H9 (cell line): ENCODE measurements around the gene STXBP6. TPM values are rescaled to one million over a fixed set of nuclear protein-coding genes. Genes with fewer than 3 reads are reported as not detected.

Experiments
- DNase-seq: peaks from one replicate; pipeline ENCODE4 v3.0.0-alpha.2; 2017
- H2AFZ ChIP-seq: one replicate; pipeline ENCODE4 v1.6.1; 2013; ENCODE audit warnings: mild to moderate bottlenecking, low read length, control low read depth, moderate library complexity
- H2AK5ac ChIP-seq: 2 replicates; pipeline ENCODE4 v1.6.1; 2013; ENCODE audit warnings: low read length, control low read depth, mixed read lengths; ENCODE audit not compliant: insufficient read length
- H2BK120ac ChIP-seq: one replicate; pipeline ENCODE4 v1.6.1; 2013; ENCODE audit warnings: low read depth, mild to moderate bottlenecking, low read length, control low read depth, inconsistent platforms; ENCODE audit not compliant: poor library complexity, severe bottlenecking
- H2BK12ac ChIP-seq: 2 replicates; pipeline ENCODE4 v1.6.1; 2013; ENCODE audit warnings: low read length, control low read depth, mixed read lengths, low read depth; ENCODE audit not compliant: insufficient read length
- H2BK15ac ChIP-seq: 2 replicates; pipeline ENCODE4 v1.6.1; 2013; ENCODE audit warnings: low read depth, low read length, control low read depth
- H2BK20ac ChIP-seq: one replicate; pipeline ENCODE4 v1.6.1; 2013; ENCODE audit warnings: low read depth, mild to moderate bottlenecking, low read length, control low read depth, inconsistent platforms; ENCODE audit not compliant: poor library complexity, severe bottlenecking
- H2BK5ac ChIP-seq: 2 replicates; pipeline ENCODE4 v1.6.1; 2013; ENCODE audit warnings: low read length, control low read depth, mixed read lengths; ENCODE audit not compliant: insufficient read length
- H3K14ac ChIP-seq: 2 replicates; pipeline ENCODE4 v1.6.1; 2013; ENCODE audit warnings: low read length, control low read depth; ENCODE audit not compliant: insufficient read depth
- H3K18ac ChIP-seq: 2 replicates; pipeline ENCODE4 v1.6.1; 2013; ENCODE audit warnings: low read depth, mild to moderate bottlenecking, mixed read lengths, low read length, control low read depth; ENCODE audit not compliant: insufficient read length
- H3K23ac ChIP-seq: 2 replicates; pipeline ENCODE4 v1.6.1; 2013; ENCODE audit warnings: low read length, control low read depth, mixed read lengths, low read depth; ENCODE audit not compliant: insufficient read length
- H3K23me2 ChIP-seq: 2 replicates; pipeline ENCODE4 v1.6.1; 2013; ENCODE audit warnings: low read depth, mild to moderate bottlenecking, mixed read lengths, low read length, control low read depth; ENCODE audit not compliant: insufficient read length, poor library complexity, severe bottlenecking
- H3K27ac ChIP-seq: 2 replicates; pipeline ENCODE4 v1.5.1; 2013; ENCODE audit warnings: low read length, control low read depth, mixed read lengths, low read depth; ENCODE audit not compliant: insufficient read length
- H3K27me3 ChIP-seq: 2 replicates; pipeline ENCODE4 v1.6.1; 2013; ENCODE audit warnings: low read length, control low read depth, inconsistent platforms; ENCODE audit not compliant: insufficient read depth
- H3K4ac ChIP-seq: 2 replicates; pipeline ENCODE4 v1.6.1; 2013; ENCODE audit warnings: low read depth, mild to moderate bottlenecking, control low read depth, inconsistent platforms, low read length, moderate library complexity
- H3K4me1 ChIP-seq: 2 replicates; pipeline ENCODE4 v1.6.1; 2013; ENCODE audit warnings: low read length, control low read depth, inconsistent platforms; ENCODE audit not compliant: insufficient read depth
- H3K4me2 ChIP-seq: 2 replicates; pipeline ENCODE4 v1.6.1; 2013; ENCODE audit warnings: low read length, control low read depth, mixed read lengths; ENCODE audit not compliant: insufficient read length, insufficient read depth
- H3K56ac ChIP-seq: 2 replicates; pipeline ENCODE4 v1.6.1; 2013; ENCODE audit warnings: low read depth, mild to moderate bottlenecking, mixed read lengths, low read length, control low read depth; ENCODE audit not compliant: insufficient read length
- H3K79me1 ChIP-seq: 2 replicates; pipeline ENCODE4 v1.6.1; 2013; ENCODE audit warnings: low read depth, mild to moderate bottlenecking, moderate library complexity, low read length, control low read depth, inconsistent platforms; ENCODE audit not compliant: insufficient read depth, poor library complexity, severe bottlenecking
- H3K79me2 ChIP-seq: 2 replicates; pipeline ENCODE4 v1.6.1; 2013; ENCODE audit warnings: low read length, control low read depth, inconsistent platforms; ENCODE audit not compliant: insufficient read depth
- H3K9ac ChIP-seq: 2 replicates; pipeline ENCODE4 v1.6.1; 2013; ENCODE audit warnings: low read length, control low read depth, mixed read lengths; ENCODE audit not compliant: insufficient read length; ENCODE audit errors: extremely low read depth
- H3K9me3 ChIP-seq: one replicate; pipeline ENCODE4 v1.6.1; 2013; ENCODE audit warnings: low read depth, low read length, inconsistent platforms; ENCODE audit not compliant: control insufficient read depth
- H3T11ph ChIP-seq: one replicate; pipeline ENCODE4 v1.6.1; 2013; ENCODE audit warnings: mild to moderate bottlenecking, low read length, control low read depth, inconsistent platforms
- H4K20me1 ChIP-seq: one replicate; pipeline ENCODE4 v1.6.1; 2013; ENCODE audit not compliant: control insufficient read depth, insufficient read length, insufficient read depth
- H4K5ac ChIP-seq: 2 replicates; pipeline ENCODE4 v1.6.1; 2013; ENCODE audit warnings: low read depth, mild to moderate bottlenecking, mixed read lengths, low read length, control low read depth; ENCODE audit not compliant: insufficient read length
- H4K8ac ChIP-seq: replicated peaks from 2 replicates; pipeline ENCODE4 v1.6.1; 2013; ENCODE audit warnings: low read length, control low read depth, mixed read lengths, low read depth; ENCODE audit not compliant: insufficient read length
- H4K91ac ChIP-seq: 2 replicates; pipeline ENCODE4 v1.6.1; 2013; ENCODE audit warnings: low read depth, mild to moderate bottlenecking, moderate library complexity, mixed read lengths, low read length, control low read depth; ENCODE audit not compliant: insufficient read length
- H3K27ac Mint-ChIP-seq, 3 experiments: 2 replicates in 2 of 3; 3 replicates in 1 of 3; pipeline ENCODE4 v1.8.0; 2020 to 2021; ENCODE audit warnings: mixed read lengths in 3 of 3, mild to moderate bottlenecking in 1 of 3, moderate library complexity in 1 of 3
- H3K27me3 Mint-ChIP-seq: 2 replicates; pipeline ENCODE4 v1.8.0; 2021; ENCODE audit warnings: low read depth, mild to moderate bottlenecking, moderate library complexity, mixed read lengths
- H3K36me3 Mint-ChIP-seq, 3 experiments: 2 replicates in 2 of 3; 3 replicates in 1 of 3; pipeline ENCODE4 v1.8.0; 2020 to 2021; ENCODE audit warnings: low read depth in 3 of 3, mixed read lengths in 3 of 3; ENCODE audit not compliant: insufficient read depth in 1 of 3
- H3K4me1 Mint-ChIP-seq, 2 experiments: 2 replicates each; pipeline ENCODE4 v1.8.0; 2020; ENCODE audit warnings: mixed read lengths in 2 of 2
- H3K4me3 Mint-ChIP-seq, 2 experiments: 2 replicates in 1 of 2; 3 replicates in 1 of 2; pipeline ENCODE4 v1.8.0; 2020 to 2021; ENCODE audit warnings: mild to moderate bottlenecking in 2 of 2, mixed read lengths in 2 of 2, moderate library complexity in 1 of 2
- H3K9me3 Mint-ChIP-seq, 2 experiments: 2 replicates in 1 of 2; 3 replicates in 1 of 2; pipeline ENCODE4 v1.8.0; 2020; ENCODE audit warnings: mild to moderate bottlenecking in 2 of 2, mixed read lengths in 2 of 2, moderate library complexity in 1 of 2
- CTCF ChIP-seq: fragments of 200-600 bp; sonication (generic); conservative IDR thresholded peaks from 3 replicates; pipeline ENCODE4 v1.8.0; 2021; ENCODE audit warnings: antibody characterized with exemption, mild to moderate bottlenecking
- WGBS: extraction: QIAGEN DNeasy Blood & Tissue Kit; methylation state at CpG from one replicate; pipeline ENCODE4 v1.1.7; 2013; ENCODE audit warnings: missing lambda C conversion rate, low lambda C conversion rate, mixed read lengths; ENCODE audit not compliant: insufficient read length; ENCODE audit errors: extremely low coverage; 5-methylcytosine and 5-hydroxymethylcytosine counted together
- total RNA-seq: library from RNA; stranded (reverse); gene quantifications from 2 replicates; pipeline ENCODE4 v1.2.1, GENCODE V29; 2021

The STXBP6 gene
- total RNA-seq, 1 experiment from 2014 or later: 3.6 TPM

GRCh38 chr14:24844011-24844410 lies 205.9 kb downstream of the STXBP6 start:
- Histone ChIP-seq H2BK5ac (no peak overlapping the region), H2BK15ac (no peak overlapping the region), H3K18ac (no peak overlapping the region), H2BK20ac (no peak overlapping the region), H3K23ac (no peak overlapping the region), H3K79me1 (no peaks in the 10 kb centered on the region), H3K4me1 (no peaks in the 10 kb centered on the region), H2AK5ac (no peak overlapping the region), H3K56ac (no peak overlapping the region), H4K5ac (no peak overlapping the region), H4K91ac (no peak overlapping the region), H3K9me3 (no peaks in the 10 kb centered on the region), H3K9ac (no peak overlapping the region), H2BK120ac (no peak overlapping the region), H3K4me2 (no peak overlapping the region), H2BK12ac (no peak overlapping the region), H3K14ac (no peak overlapping the region), H3K23me2 (no peaks in the 10 kb centered on the region), H3K79me2 (no peaks in the 10 kb centered on the region), H3K4ac (no peak overlapping the region), H3K27me3 (no peaks in the 10 kb centered on the region), H4K20me1 (no peaks in the 10 kb centered on the region), H3T11ph (no peak overlapping the region), H3K27ac (no peak overlapping the region), H2AFZ (no peak overlapping the region), H4K8ac (no peak overlapping the region)
- Mint-ChIP-seq H3K27ac (0 out of 7 replicates have a peak overlapping the region, but pooled peaks of 1 of the 3 experiments have one; percentile 40), H3K4me1 (peaks cover 19 to 25% of the 10 kb centered on the region in 2 experiments), H3K27me3 (no peaks in the 10 kb centered on the region), H3K4me3 (no peak overlapping the region), H3K36me3 (no peaks in the 10 kb centered on the region), H3K9me3 (no peaks in the 10 kb centered on the region)
- no peak for DNase-seq
- no peak for TF ChIP-seq CTCF
- no CpG with 5 or more reads among the region's 5 CpGs for WGBS
